Measurements from ENCODE around the gene RNF208. TPM values are rescaled to one million over a fixed set of nuclear protein-coding genes. Genes with fewer than 3 reads are reported as not detected.

The RNF208 gene
- total RNA-seq, 2 donors from 2014 or later: 10.5 to 15.6 TPM

- H3K4me3 ChIP-seq (ENCODE audit: low read length): no peak overlapping the region
- H3K9me3 ChIP-seq (ENCODE audit: control insufficient read depth, low read length): no peaks in the 10 kb centered on the region
- H3K9ac ChIP-seq (ENCODE audit: extremely low read depth, low read length, poor library complexity, severe bottlenecking): no peak overlapping the region
- H3K36me3 Mint-ChIP-seq (ENCODE audit: low read depth): no peaks in the 10 kb centered on the region
- no peak overlapping the region for H3K4me3 Mint-ChIP-seq
- WGBS, 2 experiments (ENCODE audit: insufficient coverage in 1 of 2, insufficient read length in 1 of 2): 88 to 90% methylated on average over 11 to 17 of the region's 18 CpGs
- H3K27ac ChIP-seq (ENCODE audit: low read depth, low read length): no peak overlapping the region
- H3K9me3 Mint-ChIP-seq: no peaks in the 10 kb centered on the region
- H3K36me3 ChIP-seq (ENCODE audit: control insufficient read depth, insufficient read depth, low read length): no peaks in the 10 kb centered on the region
- H3K27ac Mint-ChIP-seq: no peak overlapping the region
- TF ChIP-seq CTCF (conservative IDR thresholded peaks at IDR 0.05): no peak
- no peak for DNase-seq
- H3K27me3 ChIP-seq (ENCODE audit: control insufficient read depth, insufficient read depth, low read length, poor library complexity, severe bottlenecking): no peaks in the 10 kb centered on the region
- H3K4me1 Mint-ChIP-seq: peaks cover 21% of the 10 kb centered on the region
- peaks cover 8% of the 10 kb centered on the region for H3K4me1 ChIP-seq (ENCODE audit: control insufficient read depth, insufficient read depth, low read length)
- peaks cover 4% of the 10 kb centered on the region for H3K27me3 Mint-ChIP-seq (ENCODE audit: insufficient read depth)
These were observed 28.5 kb upstream of the RNF208 start for GRCh38 chr9:137250329-137251193.

GRCh38 chr9:137247916-137248175 is 25.8 kb upstream of the RNF208 start:
- no peak overlapping the region for H3K27ac ChIP-seq (ENCODE audit: low read depth, low read length)
- Mint-ChIP-seq H3K36me3 (ENCODE audit: low read depth) (peaks cover 10% of the 10 kb centered on the region), H3K27ac (no peak overlapping the region), H3K4me1 (peaks cover 38% of the 10 kb centered on the region), H3K9me3 (no peaks in the 10 kb centered on the region), H3K4me3 (no peak overlapping the region), H3K27me3 (ENCODE audit: insufficient read depth) (peaks cover 4% of the 10 kb centered on the region)
- WGBS, 2 experiments (ENCODE audit: insufficient coverage in 1 of 2, insufficient read length in 1 of 2): 92 to 93% methylated on average over 2 to 6 of the region's 6 CpGs
- H3K9ac ChIP-seq (ENCODE audit: extremely low read depth, low read length, poor library complexity, severe bottlenecking): no peak overlapping the region
- peaks cover 16% of the 10 kb centered on the region for H3K4me1 ChIP-seq (ENCODE audit: control insufficient read depth, insufficient read depth, low read length)
- no peak for DNase-seq
- peaks cover 12% of the 10 kb centered on the region for H3K36me3 ChIP-seq (ENCODE audit: control insufficient read depth, insufficient read depth, low read length)
- H3K27me3 ChIP-seq (ENCODE audit: control insufficient read depth, insufficient read depth, low read length, poor library complexity, severe bottlenecking): no peaks in the 10 kb centered on the region
- H3K4me3 ChIP-seq (ENCODE audit: low read length): no peak overlapping the region
- H3K9me3 ChIP-seq (ENCODE audit: control insufficient read depth, low read length): no peaks in the 10 kb centered on the region
- no peak for TF ChIP-seq CTCF (conservative IDR thresholded peaks at IDR 0.05)

GRCh38 chr9:137247135-137247915 is 25.3 kb upstream of the RNF208 start:
- H3K4me1 Mint-ChIP-seq: peaks cover 44% of the 10 kb centered on the region
- 74 to 80% methylated on average over 13 to 20 of the region's 20 CpGs for WGBS, 2 experiments (ENCODE audit: insufficient coverage in 1 of 2, insufficient read length in 1 of 2)
- no peaks in the 10 kb centered on the region for H3K9me3 Mint-ChIP-seq
- no peak overlapping the region for H3K4me3 Mint-ChIP-seq
- no peak for DNase-seq
- no peak overlapping the region for H3K27ac Mint-ChIP-seq
- Histone ChIP-seq H3K4me3 (ENCODE audit: low read length) (no peak overlapping the region), H3K27ac (ENCODE audit: low read depth, low read length) (no peak overlapping the region), H3K9ac (ENCODE audit: extremely low read depth, low read length, poor library complexity, severe bottlenecking) (no peak overlapping the region), H3K36me3 (ENCODE audit: control insufficient read depth, insufficient read depth, low read length) (peaks cover 17% of the 10 kb centered on the region), H3K9me3 (ENCODE audit: control insufficient read depth, low read length) (no peaks in the 10 kb centered on the region), H3K27me3 (ENCODE audit: control insufficient read depth, insufficient read depth, low read length, poor library complexity, severe bottlenecking) (no peaks in the 10 kb centered on the region), H3K4me1 (ENCODE audit: control insufficient read depth, insufficient read depth, low read length) (peaks cover 18% of the 10 kb centered on the region)
- H3K36me3 Mint-ChIP-seq (ENCODE audit: low read depth): peaks cover 16% of the 10 kb centered on the region
- TF ChIP-seq CTCF (conservative IDR thresholded peaks at IDR 0.05): no peak
- peaks cover 4% of the 10 kb centered on the region for H3K27me3 Mint-ChIP-seq (ENCODE audit: insufficient read depth)

Data from endodermal cell (in vitro differentiated cells).